Measurements from ENCODE around the gene CYSLTR2.

DNA sequence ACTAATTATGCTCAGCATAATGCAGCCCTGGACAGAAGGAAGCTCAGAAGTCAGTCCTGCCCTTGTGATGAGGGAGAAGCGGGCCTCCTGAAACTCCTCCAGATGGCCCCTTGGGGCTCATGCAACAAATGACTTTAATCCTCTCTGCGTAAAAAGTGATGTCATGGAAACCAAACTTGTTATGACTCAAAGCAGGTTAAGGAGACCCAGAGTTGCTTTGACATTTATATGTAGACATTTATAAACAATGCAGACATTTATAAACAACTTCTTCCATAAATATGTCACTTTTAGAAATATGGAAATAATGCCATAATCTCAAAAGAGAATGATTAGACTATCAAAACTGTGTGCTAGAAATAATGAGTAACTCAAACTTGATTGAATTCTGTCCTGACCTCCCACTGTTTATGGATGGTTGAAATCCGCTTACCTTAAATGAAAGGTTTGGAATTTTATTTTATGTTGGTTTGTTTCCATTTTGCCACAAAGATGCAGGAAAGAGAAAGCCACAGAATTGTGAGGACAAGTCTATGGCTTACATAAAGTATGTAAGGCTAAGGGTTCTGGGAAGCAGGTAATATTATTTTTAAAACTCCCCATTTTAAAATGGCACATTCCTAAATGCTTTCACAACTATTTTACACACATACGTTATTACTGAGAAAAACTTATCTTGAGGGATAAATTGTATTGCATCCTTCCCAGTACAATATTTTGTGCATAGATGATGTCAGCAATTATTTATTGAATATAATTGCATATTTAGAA lies 73.7 kb downstream of the CYSLTR2 start:
- TF ChIP-seq, protein P1, sequence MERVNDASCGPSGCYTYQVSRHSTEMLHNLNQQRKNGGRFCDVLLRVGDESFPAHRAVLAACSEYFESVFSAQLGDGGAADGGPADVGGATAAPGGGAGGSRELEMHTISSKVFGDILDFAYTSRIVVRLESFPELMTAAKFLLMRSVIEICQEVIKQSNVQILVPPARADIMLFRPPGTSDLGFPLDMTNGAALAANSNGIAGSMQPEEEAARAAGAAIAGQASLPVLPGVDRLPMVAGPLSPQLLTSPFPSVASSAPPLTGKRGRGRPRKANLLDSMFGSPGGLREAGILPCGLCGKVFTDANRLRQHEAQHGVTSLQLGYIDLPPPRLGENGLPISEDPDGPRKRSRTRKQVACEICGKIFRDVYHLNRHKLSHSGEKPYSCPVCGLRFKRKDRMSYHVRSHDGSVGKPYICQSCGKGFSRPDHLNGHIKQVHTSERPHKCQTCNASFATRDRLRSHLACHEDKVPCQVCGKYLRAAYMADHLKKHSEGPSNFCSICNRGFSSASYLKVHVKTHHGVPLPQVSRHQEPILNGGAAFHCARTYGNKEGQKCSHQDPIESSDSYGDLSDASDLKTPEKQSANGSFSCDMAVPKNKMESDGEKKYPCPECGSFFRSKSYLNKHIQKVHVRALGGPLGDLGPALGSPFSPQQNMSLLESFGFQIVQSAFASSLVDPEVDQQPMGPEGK (CRISPR knock-in tag; IDR thresholded peaks at IDR 0.05; ENCODE audit: borderline replicate concordance) = no peak
- TF ChIP-seq CSDC2 (CRISPR knock-in tag; IDR thresholded peaks at IDR 0.05) = no peak
- TF ChIP-seq, protein P2, sequence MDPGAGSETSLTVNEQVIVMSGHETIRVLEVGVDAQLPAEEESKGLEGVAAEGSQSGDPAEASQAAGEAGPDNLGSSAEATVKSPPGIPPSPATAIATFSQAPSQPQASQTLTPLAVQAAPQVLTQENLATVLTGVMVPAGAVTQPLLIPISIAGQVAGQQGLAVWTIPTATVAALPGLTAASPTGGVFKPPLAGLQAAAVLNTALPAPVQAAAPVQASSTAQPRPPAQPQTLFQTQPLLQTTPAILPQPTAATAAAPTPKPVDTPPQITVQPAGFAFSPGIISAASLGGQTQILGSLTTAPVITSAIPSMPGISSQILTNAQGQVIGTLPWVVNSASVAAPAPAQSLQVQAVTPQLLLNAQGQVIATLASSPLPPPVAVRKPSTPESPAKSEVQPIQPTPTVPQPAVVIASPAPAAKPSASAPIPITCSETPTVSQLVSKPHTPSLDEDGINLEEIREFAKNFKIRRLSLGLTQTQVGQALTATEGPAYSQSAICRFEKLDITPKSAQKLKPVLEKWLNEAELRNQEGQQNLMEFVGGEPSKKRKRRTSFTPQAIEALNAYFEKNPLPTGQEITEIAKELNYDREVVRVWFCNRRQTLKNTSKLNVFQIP (CRISPR knock-in tag; IDR thresholded peaks at IDR 0.05; ENCODE audit: borderline replicate concordance, low read depth) = no peak
- no peak for TF ChIP-seq ISL1 (CRISPR knock-in tag; IDR thresholded peaks at IDR 0.05)
- TF ChIP-seq, protein P3, sequence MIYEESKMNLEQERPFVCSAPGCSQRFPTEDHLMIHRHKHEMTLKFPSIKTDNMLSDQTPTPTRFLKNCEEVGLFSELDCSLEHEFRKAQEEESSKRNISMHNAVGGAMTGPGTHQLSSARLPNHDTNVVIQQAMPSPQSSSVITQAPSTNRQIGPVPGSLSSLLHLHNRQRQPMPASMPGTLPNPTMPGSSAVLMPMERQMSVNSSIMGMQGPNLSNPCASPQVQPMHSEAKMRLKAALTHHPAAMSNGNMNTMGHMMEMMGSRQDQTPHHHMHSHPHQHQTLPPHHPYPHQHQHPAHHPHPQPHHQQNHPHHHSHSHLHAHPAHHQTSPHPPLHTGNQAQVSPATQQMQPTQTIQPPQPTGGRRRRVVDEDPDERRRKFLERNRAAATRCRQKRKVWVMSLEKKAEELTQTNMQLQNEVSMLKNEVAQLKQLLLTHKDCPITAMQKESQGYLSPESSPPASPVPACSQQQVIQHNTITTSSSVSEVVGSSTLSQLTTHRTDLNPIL (CRISPR knock-in tag; IDR thresholded peaks at IDR 0.05; ENCODE audit: low read depth) = no peak
- TF ChIP-seq ESRRG (CRISPR knock-in tag; IDR thresholded peaks at IDR 0.05) = no peak
- TF ChIP-seq ZNF8 (CRISPR knock-in tag; IDR thresholded peaks at IDR 0.05) = no peak
- TF ChIP-seq, protein P4, sequence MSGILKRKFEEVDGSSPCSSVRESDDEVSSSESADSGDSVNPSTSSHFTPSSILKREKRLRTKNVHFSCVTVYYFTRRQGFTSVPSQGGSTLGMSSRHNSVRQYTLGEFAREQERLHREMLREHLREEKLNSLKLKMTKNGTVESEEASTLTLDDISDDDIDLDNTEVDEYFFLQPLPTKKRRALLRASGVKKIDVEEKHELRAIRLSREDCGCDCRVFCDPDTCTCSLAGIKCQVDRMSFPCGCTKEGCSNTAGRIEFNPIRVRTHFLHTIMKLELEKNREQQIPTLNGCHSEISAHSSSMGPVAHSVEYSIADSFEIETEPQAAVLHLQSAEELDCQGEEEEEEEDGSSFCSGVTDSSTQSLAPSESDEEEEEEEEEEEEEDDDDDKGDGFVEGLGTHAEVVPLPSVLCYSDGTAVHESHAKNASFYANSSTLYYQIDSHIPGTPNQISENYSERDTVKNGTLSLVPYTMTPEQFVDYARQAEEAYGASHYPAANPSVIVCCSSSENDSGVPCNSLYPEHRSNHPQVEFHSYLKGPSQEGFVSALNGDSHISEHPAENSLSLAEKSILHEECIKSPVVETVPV (CRISPR knock-in tag; IDR thresholded peaks at IDR 0.05) = no peak
- TF ChIP-seq SNAI2 (CRISPR knock-in tag; IDR thresholded peaks at IDR 0.05) = no peak
- TF ChIP-seq GLIS3 (CRISPR knock-in tag; IDR thresholded peaks at IDR 0.05) = no peak
- no peak for TF ChIP-seq TCF4 (CRISPR knock-in tag; IDR thresholded peaks at IDR 0.05; ENCODE audit: borderline replicate concordance)
